GM12875 (cell line): ENCODE results near the gene ACTN4.

ENCODE experiments used
- H3K4me3 ChIP-seq: one replicate; pipeline ENCODE4 v1.5.1; 2011; ENCODE audit warnings: low read depth, low read length, control low read depth
- TF ChIP-seq, protein P1 (sequence below): IDR thresholded peaks from 2 replicates; pipeline ENCODE4 v1.5.1; 2011; ENCODE audit warnings: low read depth, mild to moderate bottlenecking, control low read depth, inconsistent platforms, low read length, moderate library complexity, borderline replicate concordance; ENCODE audit not compliant: insufficient read depth

Gene ACTN4

DNA sequence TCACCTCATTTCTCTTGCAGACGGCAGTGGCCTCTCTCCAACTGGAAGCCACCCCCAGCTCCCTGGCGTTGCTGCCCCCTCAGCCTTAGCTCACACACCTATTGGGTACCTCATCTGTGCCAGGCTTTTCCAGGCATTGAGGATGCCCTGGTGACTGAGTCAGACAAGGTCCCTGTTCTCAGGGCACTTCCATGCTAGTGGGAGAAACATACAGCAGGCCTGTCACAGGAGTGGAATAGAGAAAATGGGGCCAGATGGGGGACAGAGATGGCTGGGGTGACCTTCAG is 62.9 kb downstream of the ACTN4 start:
- H3K4me3 ChIP-seq: no peak overlapping the region
- TF ChIP-seq, protein P1, sequence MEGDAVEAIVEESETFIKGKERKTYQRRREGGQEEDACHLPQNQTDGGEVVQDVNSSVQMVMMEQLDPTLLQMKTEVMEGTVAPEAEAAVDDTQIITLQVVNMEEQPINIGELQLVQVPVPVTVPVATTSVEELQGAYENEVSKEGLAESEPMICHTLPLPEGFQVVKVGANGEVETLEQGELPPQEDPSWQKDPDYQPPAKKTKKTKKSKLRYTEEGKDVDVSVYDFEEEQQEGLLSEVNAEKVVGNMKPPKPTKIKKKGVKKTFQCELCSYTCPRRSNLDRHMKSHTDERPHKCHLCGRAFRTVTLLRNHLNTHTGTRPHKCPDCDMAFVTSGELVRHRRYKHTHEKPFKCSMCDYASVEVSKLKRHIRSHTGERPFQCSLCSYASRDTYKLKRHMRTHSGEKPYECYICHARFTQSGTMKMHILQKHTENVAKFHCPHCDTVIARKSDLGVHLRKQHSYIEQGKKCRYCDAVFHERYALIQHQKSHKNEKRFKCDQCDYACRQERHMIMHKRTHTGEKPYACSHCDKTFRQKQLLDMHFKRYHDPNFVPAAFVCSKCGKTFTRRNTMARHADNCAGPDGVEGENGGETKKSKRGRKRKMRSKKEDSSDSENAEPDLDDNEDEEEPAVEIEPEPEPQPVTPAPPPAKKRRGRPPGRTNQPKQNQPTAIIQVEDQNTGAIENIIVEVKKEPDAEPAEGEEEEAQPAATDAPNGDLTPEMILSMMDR: no peak

DNA sequence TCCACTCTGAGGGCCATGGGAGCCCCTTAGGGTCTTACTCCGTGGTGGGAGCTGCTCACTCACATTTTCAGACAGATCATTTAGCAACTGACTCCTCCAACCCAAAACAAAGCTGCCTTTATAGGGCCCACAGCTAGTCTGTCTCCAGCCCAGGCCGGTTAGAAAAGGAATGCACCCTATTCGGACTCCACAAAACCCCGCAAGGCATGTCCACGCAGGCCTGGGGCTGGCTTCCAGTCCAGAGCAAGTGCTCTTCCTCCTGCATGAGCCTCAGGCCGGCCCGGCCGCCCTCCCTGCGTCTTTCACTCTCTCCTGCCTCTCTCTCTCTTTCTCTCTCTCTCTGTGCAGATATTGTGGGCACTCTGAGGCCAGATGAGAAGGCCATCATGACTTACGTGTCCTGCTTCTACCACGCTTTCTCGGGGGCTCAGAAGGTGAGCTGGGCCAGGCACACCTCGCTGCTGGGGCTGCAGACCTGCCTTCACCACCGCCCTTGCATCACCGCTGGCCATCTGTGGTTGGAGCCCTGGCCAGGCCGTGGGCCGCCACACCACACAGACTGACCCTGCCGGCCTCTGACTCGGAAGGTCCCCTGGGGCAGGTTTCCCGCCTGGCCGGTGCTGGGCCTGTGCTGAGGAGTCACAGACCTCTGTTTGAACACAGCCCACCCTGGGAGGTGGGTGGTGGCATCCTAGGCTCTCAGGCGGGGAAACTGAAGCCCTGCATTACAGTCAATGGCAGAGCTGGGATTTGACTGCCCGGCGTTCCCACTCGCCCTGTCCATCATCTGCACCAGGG is 63.7 kb downstream of the ACTN4 start:
- no peak overlapping the region for H3K4me3 ChIP-seq
- TF ChIP-seq, protein P1: no peak

DNA sequence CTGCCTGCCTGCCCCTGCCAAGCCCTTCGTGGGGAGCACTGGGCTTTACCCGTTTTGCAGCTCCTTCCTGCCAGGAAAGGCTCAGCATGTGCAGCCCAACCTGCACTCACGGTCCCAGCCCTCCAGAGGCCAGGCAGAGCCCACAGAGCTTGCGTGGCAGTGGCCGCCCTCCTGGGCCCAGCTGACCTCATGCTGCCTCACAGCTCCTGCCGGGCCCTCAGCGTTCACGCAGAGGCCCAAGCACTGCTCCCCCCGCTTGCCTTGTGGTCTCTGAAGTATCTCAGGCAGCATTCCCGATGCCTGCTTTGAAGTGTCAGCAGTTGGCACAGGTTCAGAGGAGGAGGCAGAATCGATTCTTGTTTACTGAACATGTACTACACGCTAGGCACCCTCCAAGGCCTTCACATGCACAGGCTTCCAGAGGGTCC is 64.3 kb downstream of the ACTN4 start:
- TF ChIP-seq, protein P1: no peak

DNA sequence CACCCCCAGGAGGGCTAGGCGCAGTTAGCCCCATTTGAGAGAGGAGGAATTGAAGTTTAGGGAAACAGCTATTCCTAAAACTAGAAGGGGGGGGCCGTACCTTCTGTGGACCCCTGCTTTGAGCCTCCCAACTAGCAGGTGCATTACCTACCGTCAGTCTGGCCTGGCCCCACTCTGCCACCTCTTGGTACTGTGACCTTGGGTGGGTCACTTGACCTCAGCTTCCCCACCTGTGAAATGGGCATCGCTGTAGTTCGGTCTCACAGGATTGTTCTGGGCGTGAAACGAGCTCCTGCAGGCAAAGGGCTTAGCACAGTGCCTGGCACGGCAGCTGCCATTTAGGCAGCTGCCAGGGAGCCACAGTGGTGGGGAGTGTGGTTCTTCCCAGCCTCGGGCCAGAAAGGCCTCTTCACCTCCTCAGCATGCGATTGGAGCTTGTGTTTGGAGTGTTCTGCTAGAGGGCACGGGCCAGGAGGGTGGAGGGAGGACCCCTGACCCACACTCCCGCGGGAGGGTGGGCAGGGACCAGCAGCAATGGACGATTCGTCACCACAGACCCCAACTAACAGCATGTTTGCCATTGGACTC is 64.8 kb downstream of the ACTN4 start:
- TF ChIP-seq, protein P1: no peak

More for the DNA sequence above, 64.3 kb downstream of the ACTN4 start:
- H3K4me3 ChIP-seq: no peak overlapping the region

DNA sequence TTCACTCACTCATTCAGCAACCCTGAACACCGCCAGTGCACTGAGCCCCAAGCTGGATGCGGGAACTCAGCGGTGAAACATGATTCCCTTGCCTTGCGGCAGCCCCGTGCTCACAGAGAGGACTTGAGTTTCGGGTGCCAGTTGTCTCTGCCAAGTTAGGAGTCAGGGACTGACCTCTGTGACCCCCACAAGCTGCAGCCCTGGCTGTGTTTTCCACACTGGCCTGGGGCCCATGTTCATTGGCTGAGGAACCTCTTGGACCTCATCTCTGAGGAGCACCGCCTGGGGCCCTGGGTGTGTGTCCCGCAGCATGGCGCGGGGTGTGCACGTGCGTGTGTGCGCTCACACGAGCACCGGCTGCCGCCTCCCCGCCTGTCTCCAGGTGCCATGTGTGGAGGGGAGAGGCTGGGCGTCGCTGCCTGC is 65.8 kb downstream of the ACTN4 start:
- H3K4me3 ChIP-seq: no peak overlapping the region
- TF ChIP-seq, protein P1: no peak

More for the DNA sequence above, 64.8 kb downstream of the ACTN4 start:
- H3K4me3 ChIP-seq: no peak overlapping the region

DNA sequence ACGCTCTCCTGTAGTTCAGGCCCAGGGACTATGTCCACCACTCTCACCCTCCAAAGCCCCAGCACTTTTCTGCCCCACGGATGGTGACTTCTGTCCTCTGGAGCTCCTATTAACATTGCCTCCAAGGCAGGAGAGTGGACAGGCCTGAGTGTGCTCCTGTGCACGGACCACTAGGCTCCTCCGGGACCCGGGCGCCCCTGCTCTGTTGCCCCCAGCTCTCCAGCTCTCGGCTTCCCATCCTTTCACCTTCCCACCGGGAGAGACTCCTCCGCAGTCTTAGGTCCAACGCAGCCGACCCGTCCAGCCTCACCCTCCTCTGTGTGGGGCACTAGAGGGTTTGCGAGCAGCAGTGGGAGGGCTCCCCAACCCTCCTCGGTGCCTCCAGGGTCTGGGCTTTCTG is 66.4 kb downstream of the ACTN4 start:
- TF ChIP-seq, protein P1: no peak
- no peak overlapping the region for H3K4me3 ChIP-seq

DNA sequence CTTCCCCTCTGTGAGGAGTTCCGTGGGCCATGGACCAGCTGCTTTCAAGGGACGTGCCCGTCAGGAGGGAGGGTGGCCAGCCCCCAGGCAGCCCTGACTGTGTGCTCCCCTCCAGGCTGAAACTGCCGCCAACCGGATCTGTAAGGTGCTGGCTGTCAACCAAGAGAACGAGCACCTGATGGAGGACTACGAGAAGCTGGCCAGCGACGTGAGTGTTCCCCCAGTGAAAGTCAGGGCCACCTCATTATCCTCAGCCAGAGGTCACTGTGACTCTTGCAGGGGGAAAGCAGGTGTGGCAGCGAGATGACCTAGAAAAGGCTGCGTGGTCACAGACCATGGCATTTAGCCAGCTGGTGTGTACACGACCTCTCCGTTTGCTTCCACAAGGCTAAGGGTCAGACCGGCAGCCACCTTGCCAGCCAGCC is 66.9 kb downstream of the ACTN4 start:
- TF ChIP-seq, protein P1: no peak
- no peak overlapping the region for H3K4me3 ChIP-seq
